Vagina (tissue), 2 donors: ENCODE measurements around the gene PTPN4. TPM values are rescaled to one million over a fixed set of nuclear protein-coding genes. Genes with fewer than 3 reads are reported as not detected.

ENCODE experiments used
- DNase-seq, 2 donors: peaks; one replicate each; pipeline ENCODE4 v3.0.0-alpha.2; 2017; ENCODE audit errors: extremely low spot score in 2 of 2
- H3K27ac ChIP-seq: fragments of 200-600 bp; sonication (generic); one replicate; pipeline ENCODE4 v1.5.1; 2019
- H3K27me3 ChIP-seq: fragments of 200-600 bp; sonication (generic); one replicate; pipeline ENCODE4 v1.5.1; 2019
- H3K36me3 ChIP-seq, 2 donors: fragments of 200-600 bp; sonication (generic); one replicate each; pipeline ENCODE4 v1.5.1; 2017 to 2019
- H3K4me1 ChIP-seq: fragments of 200-600 bp; sonication (generic); one replicate; pipeline ENCODE4 v1.5.1; 2019
- H3K4me3 ChIP-seq, 2 donors: fragments of 200-600 bp; sonication (generic); 1 replicate in 1 of 2; 2 replicates in 1 of 2; pipeline ENCODE4 v1.5.1; 2016 to 2019
- H3K9me3 ChIP-seq: fragments of 200-600 bp; sonication (generic); one replicate; pipeline ENCODE4 v1.5.1; 2019
- POLR2A ChIP-seq, 2 donors: fragments of 450-650 bp; IDR thresholded peaks; one replicate each; pipeline ENCODE4 v1.6.1; 2017; ENCODE audit warnings: antibody characterized with exemption in 2 of 2, mild to moderate bottlenecking in 2 of 2, moderate library complexity in 2 of 2
- POLR2AphosphoS5 ChIP-seq, 2 donors: sonication (generic); formaldehyde crosslinking; IDR thresholded peaks; one replicate each; pipeline ENCODE4 v1.9.0; 2017; ENCODE audit warnings: antibody characterized with exemption in 2 of 2, mild to moderate bottlenecking in 2 of 2, low read depth in 1 of 2; ENCODE audit not compliant: insufficient read depth in 1 of 2
- intact Hi-C: fragments of 100-400 bp; cut with DNase I; formaldehyde crosslinking; loops from one replicate; pipeline ENCODE4 v1.15.1; 2023
- total RNA-seq: library from RNA; depleted of rRNA; stranded (reverse); fragments of >200 nt; gene quantifications from one replicate; pipeline ENCODE4 v1.2.3, GENCODE V29; 2016
- TF ChIP-seq, protein P1 (sequence below), 3 experiments: fragments of 450-650 bp in 2 of 3; fragments of 200-600 bp in 1 of 3; sonication (generic) in 1 of 3; IDR thresholded peaks; one replicate each; pipeline ENCODE4 v1.5.1; 2017 to 2019; ENCODE audit warnings: antibody characterized with exemption in 3 of 3, mild to moderate bottlenecking in 2 of 3, moderate library complexity in 2 of 3

Gene PTPN4
- total RNA-seq, 1 donor from 2014 or later = 31.7 TPM

DNA sequence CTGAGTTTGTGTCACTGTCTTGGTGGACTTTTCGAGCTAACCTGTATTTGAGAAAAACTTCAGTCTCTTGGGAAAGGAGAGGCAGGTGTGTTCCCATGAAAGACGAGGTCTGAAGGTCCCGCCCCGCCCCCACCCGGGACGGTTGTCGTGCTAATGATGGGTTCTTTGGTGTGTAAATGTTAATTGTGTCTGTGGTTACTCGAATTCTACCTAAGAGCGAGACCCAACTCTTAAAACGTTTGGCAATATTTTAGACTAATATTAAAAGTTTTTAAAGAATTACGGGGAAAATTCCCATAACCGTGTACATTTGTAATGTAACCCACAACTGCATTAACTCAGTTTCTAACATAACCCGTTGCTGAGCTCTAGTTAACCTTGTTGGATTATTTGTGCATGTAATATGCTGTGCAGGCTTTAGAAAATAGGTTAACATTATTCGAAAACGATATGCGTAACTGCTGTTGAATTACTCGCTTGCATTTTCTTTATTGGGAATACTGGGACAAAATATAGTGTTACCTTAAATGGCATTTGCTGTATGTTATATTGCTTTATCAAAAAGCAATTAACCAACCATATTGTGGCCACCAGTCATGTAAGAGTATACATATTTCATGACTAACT is 254.0 kb downstream of the PTPN4 start:
- Histone ChIP-seq H3K27ac (peak overlapping the region; percentile 81), H3K27me3 (no peaks in the 10 kb centered on the region), H3K4me1 (peaks cover 17% of the 10 kb centered on the region), H3K36me3 (no peaks in the 10 kb centered on the region), H3K9me3 (no peaks in the 10 kb centered on the region), H3K4me3 (peak overlapping the region; percentile 58 to 81)
- TF ChIP-seq POLR2A (IDR thresholded peaks at IDR 0.05) (no peak), POLR2AphosphoS5 (IDR thresholded peaks at IDR 0.05; ENCODE audit: insufficient read depth in 1 of 2, low read depth in 1 of 2) (no peak)
- TF ChIP-seq, protein P1, sequence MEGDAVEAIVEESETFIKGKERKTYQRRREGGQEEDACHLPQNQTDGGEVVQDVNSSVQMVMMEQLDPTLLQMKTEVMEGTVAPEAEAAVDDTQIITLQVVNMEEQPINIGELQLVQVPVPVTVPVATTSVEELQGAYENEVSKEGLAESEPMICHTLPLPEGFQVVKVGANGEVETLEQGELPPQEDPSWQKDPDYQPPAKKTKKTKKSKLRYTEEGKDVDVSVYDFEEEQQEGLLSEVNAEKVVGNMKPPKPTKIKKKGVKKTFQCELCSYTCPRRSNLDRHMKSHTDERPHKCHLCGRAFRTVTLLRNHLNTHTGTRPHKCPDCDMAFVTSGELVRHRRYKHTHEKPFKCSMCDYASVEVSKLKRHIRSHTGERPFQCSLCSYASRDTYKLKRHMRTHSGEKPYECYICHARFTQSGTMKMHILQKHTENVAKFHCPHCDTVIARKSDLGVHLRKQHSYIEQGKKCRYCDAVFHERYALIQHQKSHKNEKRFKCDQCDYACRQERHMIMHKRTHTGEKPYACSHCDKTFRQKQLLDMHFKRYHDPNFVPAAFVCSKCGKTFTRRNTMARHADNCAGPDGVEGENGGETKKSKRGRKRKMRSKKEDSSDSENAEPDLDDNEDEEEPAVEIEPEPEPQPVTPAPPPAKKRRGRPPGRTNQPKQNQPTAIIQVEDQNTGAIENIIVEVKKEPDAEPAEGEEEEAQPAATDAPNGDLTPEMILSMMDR (IDR thresholded peaks at IDR 0.05) = no peak
- intact Hi-C loops = no loop called here
- no peak for DNase-seq

DNA sequence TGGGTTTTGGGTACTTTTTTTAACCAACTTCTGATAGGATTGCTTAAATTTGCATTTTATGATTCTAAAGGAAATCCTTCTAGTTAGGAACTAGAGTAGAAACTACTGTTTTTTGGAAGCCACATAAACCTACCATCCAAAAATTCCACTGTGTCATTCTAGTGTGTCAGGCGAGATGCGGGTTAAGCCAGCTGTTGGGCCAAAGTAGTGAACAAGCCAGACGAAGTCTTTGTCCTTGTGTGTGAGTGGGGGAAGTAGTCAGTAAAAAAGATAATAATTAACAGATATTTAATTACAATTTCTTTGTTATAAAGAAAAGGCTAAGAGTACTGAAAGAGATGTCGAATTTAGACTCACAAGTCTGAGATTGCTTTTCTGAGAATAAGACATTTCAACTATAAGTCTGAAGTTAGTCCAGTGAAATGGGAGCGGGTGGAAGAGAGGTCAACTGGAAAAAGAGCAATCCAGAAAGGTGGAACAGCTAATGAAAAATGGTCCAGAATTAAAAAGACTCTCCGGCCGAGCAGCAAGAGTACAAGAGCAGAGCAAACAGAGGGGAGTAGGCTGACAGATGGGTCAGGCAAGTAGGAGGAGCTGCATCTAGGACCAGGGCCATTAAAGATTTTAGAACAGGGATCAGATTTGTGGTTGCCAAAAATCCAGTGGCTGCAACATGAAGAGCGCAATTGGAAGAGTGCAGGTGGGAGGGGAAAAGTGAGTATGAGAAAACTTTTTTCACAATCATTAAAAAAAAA is 254.7 kb downstream of the PTPN4 start:
- no peaks in the 10 kb centered on the region for H3K27me3 ChIP-seq
- H3K4me3 ChIP-seq = peak overlapping the region in 1 of 2 donors; percentile 81
- no peak for DNase-seq
- H3K27ac ChIP-seq = no peak overlapping the region
- H3K36me3 ChIP-seq = no peaks in the 10 kb centered on the region
- TF ChIP-seq, protein P1 (IDR thresholded peaks at IDR 0.05) = no peak
- TF ChIP-seq POLR2A (IDR thresholded peaks at IDR 0.05) (no peak), POLR2AphosphoS5 (IDR thresholded peaks at IDR 0.05; ENCODE audit: insufficient read depth in 1 of 2, low read depth in 1 of 2) (no peak)
- no peaks in the 10 kb centered on the region for H3K9me3 ChIP-seq
- H3K4me1 ChIP-seq = peaks cover 17% of the 10 kb centered on the region
- intact Hi-C loops = no loop called here

DNA sequence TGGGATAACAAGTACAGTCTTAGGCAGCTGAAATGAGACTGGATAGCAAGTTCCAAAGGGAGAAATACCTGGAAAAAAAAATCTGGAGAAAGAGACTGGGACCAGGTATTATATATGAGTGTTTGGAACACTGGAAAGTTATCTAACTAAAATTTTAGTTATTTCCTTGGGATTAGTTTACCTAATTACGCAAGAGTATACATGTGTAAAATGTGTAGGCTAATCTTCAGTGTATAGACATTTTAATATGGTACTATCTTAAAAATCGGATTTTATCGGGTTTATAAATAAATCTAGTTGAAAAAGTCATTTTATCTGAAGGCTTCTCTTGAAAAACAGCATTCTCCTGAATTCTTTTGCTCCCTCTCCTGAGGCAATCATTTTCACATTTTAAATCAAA is 257.1 kb downstream of the PTPN4 start:
- Histone ChIP-seq H3K27me3 (no peaks in the 10 kb centered on the region), H3K4me3 (no peak overlapping the region), H3K27ac (no peak overlapping the region), H3K36me3 (no peaks in the 10 kb centered on the region), H3K9me3 (no peaks in the 10 kb centered on the region), H3K4me1 (peaks cover 16% of the 10 kb centered on the region)
- intact Hi-C loops = no loop called here
- DNase-seq = no peak
- TF ChIP-seq, protein P1 (IDR thresholded peaks at IDR 0.05) = no peak
- no peak for TF ChIP-seq POLR2A (IDR thresholded peaks at IDR 0.05)
- no peak for TF ChIP-seq POLR2AphosphoS5 (IDR thresholded peaks at IDR 0.05; ENCODE audit: insufficient read depth in 1 of 2, low read depth in 1 of 2)

DNA sequence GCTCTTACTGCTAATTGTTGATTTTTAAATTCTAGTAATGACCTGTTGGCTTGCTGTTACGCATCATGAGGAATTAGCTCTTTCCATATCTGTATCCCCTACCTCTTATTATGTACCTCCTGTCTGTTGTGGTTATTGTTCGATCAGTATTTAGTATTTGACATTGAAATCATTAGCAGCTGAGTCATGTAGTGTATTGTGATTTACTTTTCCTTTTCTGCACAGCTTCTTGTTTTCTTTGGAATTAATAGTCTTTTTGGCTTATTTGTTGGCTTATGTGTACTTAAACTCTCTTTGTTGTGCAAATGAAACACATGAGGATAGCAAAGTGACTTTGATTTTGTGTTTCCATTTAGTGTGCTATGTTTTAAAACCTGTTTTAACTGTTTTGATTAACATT is 257.5 kb downstream of the PTPN4 start:
- H3K27ac ChIP-seq = no peak overlapping the region
- H3K36me3 ChIP-seq = no peaks in the 10 kb centered on the region
- intact Hi-C loops = no loop called here
- DNase-seq = no peak
- peaks cover 13% of the 10 kb centered on the region for H3K4me1 ChIP-seq
- no peak overlapping the region for H3K4me3 ChIP-seq
- TF ChIP-seq POLR2A (IDR thresholded peaks at IDR 0.05) (no peak), POLR2AphosphoS5 (IDR thresholded peaks at IDR 0.05; ENCODE audit: insufficient read depth in 1 of 2, low read depth in 1 of 2) (no peak)
- TF ChIP-seq, protein P1 (IDR thresholded peaks at IDR 0.05) = no peak
- H3K9me3 ChIP-seq = no peaks in the 10 kb centered on the region
- no peaks in the 10 kb centered on the region for H3K27me3 ChIP-seq

DNA sequence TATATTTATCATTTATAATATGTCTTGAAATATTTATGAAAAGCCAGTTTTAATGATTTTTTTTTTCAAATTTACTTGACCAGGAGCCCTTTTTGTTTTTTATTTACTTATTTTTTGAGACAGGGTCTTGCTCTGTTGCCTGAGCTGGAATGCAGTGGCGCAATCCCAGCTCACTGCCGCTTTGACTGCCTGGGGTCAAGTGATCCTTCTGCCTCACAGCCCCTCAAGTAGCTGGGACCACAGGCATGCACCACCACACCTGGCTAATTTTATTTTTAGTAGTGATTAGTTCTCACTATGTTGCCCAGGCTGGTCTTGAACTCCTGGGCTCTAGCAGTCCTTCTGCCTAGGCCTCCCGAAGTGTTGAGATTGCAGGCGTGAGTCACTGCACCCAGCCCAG is 258.8 kb downstream of the PTPN4 start:
- Histone ChIP-seq H3K27me3 (no peaks in the 10 kb centered on the region), H3K4me3 (no peak overlapping the region), H3K9me3 (no peaks in the 10 kb centered on the region), H3K4me1 (peaks cover 13% of the 10 kb centered on the region), H3K36me3 (no peaks in the 10 kb centered on the region), H3K27ac (no peak overlapping the region)
- DNase-seq = no peak
- TF ChIP-seq POLR2AphosphoS5 (IDR thresholded peaks at IDR 0.05; ENCODE audit: insufficient read depth in 1 of 2, low read depth in 1 of 2) (no peak), POLR2A (IDR thresholded peaks at IDR 0.05) (no peak)
- TF ChIP-seq, protein P1 (IDR thresholded peaks at IDR 0.05) = no peak
- intact Hi-C loops = no loop called here
